D721Med (cell line): Measurements from ENCODE around the gene B3GAT3.
"Not testable (repeated sequence)": the region's sequence is repeated elsewhere in the genome, so short reads cannot be mapped to it uniquely, and the experiment has no call there.

ENCODE experiments used
- DNase-seq: peaks from one replicate; pipeline ENCODE4 v3.0.0; 2011; ENCODE audit warnings: low spot score; ENCODE audit not compliant: insufficient read length
- FAIRE-seq: peaks from 2 replicates; lab custom pipeline; 2011; peaks lifted over from hg19 to GRCh38; lab: Jason Lieb, UNC
- CTCF ChIP-seq: IDR thresholded peaks from 2 replicates; pipeline ENCODE4 v1.5.1; 2012; ENCODE audit warnings: mild to moderate bottlenecking, control low read depth; ENCODE audit not compliant: insufficient read depth; ENCODE audit errors: missing control alignments

The B3GAT3 gene

GRCh38 chr11:62644220-62644619, 22.4 kb upstream of the B3GAT3 start:
- TF ChIP-seq CTCF: no peak
- no peak for FAIRE-seq
- DNase-seq: no peak

GRCh38 chr11:62632492-62632891, 10.7 kb upstream of the B3GAT3 start:
- no peak for TF ChIP-seq CTCF
- no peak for FAIRE-seq
- DNase-seq: no peak

- FAIRE-seq: no peak
Measured at GRCh38 chr11:62627713-62628112, 5.9 kb upstream of the B3GAT3 start.

DNA sequence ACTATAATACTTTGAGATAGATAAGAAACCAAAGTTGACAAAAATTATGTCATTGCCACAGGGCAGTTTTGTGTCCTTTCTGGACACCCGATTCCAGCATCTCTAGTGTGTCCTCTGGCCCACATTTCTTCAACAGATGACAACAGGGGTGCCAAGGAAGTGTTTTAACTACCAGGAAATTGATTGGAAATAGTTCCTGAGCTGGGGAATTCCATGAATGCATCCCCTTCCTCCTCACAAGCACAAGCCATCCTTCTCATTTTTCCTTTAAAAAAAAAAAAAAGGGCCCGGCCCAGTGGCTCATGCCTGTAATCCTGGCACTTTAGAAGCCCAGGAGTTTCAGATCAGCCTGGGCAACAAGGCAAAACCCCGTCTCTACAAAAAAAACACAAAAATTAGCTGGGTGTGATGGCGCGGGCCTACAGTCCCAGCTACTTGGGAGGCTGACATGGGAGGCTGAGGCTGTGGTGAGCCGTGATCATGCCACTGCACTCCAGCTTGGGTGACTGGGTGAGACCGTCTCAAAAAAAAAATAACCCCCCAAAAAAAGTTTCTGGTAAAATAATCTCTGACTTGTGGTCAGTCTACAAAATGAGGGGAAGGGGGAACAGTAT, 797 bp upstream of the B3GAT3 start:
- DNase-seq (no peak), FAIRE-seq (no peak)
- TF ChIP-seq CTCF: no peak

More at GRCh38 chr11:62627713-62628112, 5.9 kb upstream of the B3GAT3 start:
- no peak for DNase-seq
- no peak for TF ChIP-seq CTCF

DNA sequence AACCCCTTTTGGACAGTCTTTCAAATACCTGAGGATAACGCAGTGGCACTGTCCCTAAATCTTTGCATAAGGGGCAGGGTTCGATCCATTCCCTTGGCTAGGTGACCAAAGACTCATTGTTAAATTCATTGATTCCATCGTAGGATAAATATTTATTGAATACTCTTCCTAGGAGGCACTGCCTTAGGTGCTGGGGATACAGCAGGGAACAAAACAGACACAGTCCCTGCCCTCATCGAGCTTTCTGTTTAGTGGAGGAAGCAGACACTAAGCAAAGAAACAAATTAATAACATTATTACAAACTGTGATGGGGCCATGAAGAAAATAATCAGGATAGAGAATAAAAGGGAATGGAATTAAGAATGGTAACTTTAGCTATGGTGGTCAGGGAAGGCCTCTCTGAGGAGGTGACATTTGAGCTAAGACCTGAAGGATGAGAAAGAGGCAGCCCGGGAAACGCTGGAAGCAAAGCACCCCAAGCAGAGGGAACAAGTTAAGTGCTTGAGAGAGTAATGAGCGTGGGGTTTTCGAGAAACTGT, 689 bp downstream of the B3GAT3 start:
- FAIRE-seq (no peak), DNase-seq (no peak)
- no peak for TF ChIP-seq CTCF

DNA sequence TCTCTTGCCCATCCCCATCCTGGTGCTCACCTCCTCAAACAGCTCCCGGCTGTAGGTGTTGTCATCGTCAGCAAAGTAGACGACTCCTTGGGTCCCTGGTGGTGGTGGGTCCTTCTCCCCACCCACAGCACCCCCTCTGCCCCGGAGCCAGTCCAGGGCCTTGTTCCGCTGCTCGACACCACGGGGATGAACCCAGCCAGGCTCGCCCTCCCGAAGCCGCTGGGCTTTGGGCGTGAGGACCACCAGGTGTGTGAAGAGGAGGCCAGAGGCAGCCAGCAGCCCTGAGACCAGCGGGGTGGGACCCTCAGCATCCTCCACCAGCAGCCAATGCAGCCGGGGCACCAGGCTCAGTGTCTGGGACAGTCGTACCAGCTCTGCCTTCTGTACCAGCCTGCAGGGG, 4.8 kb downstream of the B3GAT3 start:
- DNase-seq, FAIRE-seq: not testable (repeated sequence)

GRCh38 chr11:62615521-62615920, 6.3 kb downstream of the B3GAT3 start:
- TF ChIP-seq CTCF: no peak
- FAIRE-seq (no peak), DNase-seq (no peak)
